WTC11 (cell line): ENCODE results near the gene WFS1.

ENCODE experiments used
- ARID4B ChIP-seq: sonication (generic); formaldehyde crosslinking; IDR thresholded peaks from 2 replicates; pipeline ENCODE4 v1.8.0; 2023; ENCODE audit warnings: missing genetic modification reagents, mild to moderate bottlenecking, borderline replicate concordance
- CTCF ChIP-seq: fragments of 200-600 bp; IDR thresholded peaks from 2 replicates; pipeline ENCODE4 v1.8.0; 2022; ENCODE audit warnings: antibody characterized with exemption
- FOXP1 ChIP-seq: sonication (generic); formaldehyde crosslinking; IDR thresholded peaks from 2 replicates; pipeline ENCODE4 v1.8.0; 2022; ENCODE audit warnings: missing genetic modification reagents, mild to moderate bottlenecking, moderate library complexity, borderline replicate concordance
- MXD4 ChIP-seq: fragments of 250-450 bp; sonication (Bioruptor Pico); IDR thresholded peaks from 2 replicates; pipeline ENCODE4 v1.8.0; 2021; ENCODE audit warnings: mild to moderate bottlenecking, moderate library complexity, borderline replicate concordance
- ZNF232 ChIP-seq: sonication (generic); formaldehyde crosslinking; IDR thresholded peaks from 2 replicates; pipeline ENCODE4 v1.8.0; 2022; ENCODE audit warnings: mild to moderate bottlenecking, missing genetic modification reagents

DNA sequence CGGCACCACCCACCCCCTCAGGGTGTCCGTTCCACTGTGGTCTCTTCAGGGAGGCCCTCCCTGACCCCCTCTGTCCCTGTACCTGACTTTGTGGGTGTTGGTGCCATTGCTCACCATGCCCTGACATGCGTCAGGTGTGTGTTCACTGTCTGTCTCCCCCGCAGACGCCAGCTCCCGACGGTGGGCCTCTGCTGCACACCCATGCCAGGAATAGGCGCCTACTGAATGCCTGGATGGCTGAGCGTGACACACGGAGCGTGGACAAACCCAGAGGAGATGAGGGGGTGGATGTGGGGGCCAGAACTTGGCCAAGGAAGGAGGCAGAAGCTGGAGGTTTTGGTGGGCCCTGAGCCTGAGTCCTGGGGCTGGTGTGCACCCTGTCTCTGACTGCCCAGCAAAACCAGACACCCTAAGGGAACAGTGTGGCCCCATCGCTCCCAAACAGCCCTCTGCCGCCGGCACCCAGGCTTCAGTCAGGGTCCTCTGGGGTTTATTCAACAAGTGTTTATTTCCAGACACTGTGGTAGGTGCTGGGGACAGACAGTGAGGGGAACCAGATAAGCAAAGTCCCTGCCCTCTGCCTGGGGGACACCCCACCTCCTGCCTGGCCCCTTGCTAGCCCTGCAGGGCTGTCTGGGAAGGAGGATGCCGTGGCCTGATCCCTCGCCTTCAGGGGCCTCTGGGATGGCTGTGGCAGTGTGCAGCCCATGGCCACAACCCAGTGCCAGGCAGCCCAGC lies 76.9 kb downstream of the WFS1 start:
- no peak for TF ChIP-seq ZNF232 (CRISPR knock-in tag)
- TF ChIP-seq FOXP1 (CRISPR knock-in tag), result no peak
- no peak for TF ChIP-seq MXD4
- TF ChIP-seq ARID4B (CRISPR knock-in tag), result no peak
- no peak for TF ChIP-seq CTCF
